NCI-H2107 treated with DMSO at 0.1 percent for 48 hours (cell line): ENCODE measurements around the gene XPNPEP3.
A peak's percentile ranks its signal among the peaks of the same experiment; 100 is the strongest.
"Not testable (repeated sequence)": the region's sequence is repeated elsewhere in the genome, so short reads cannot be mapped to it uniquely, and the experiment has no call there.

Experiments
- DNase-seq: peaks from one replicate; lab custom pipeline; 2025; ENCODE audit not compliant: unreplicated experiment; lab: John Stamatoyannopoulos, UW

Gene XPNPEP3

GRCh38 chr22:40856513-40857308 is at the start of gene XPNPEP3, which contains the start of gene ST13:
XPNPEP3 (plus strand) TSS chr22:40857148; CDS start chr22:40857182, 34 bp downstream.
ST13 (minus strand) TSS chr22:40856639; CDS start chr22:40856540, 99 bp downstream.
- DNase-seq: peak; percentile 74

DNA sequence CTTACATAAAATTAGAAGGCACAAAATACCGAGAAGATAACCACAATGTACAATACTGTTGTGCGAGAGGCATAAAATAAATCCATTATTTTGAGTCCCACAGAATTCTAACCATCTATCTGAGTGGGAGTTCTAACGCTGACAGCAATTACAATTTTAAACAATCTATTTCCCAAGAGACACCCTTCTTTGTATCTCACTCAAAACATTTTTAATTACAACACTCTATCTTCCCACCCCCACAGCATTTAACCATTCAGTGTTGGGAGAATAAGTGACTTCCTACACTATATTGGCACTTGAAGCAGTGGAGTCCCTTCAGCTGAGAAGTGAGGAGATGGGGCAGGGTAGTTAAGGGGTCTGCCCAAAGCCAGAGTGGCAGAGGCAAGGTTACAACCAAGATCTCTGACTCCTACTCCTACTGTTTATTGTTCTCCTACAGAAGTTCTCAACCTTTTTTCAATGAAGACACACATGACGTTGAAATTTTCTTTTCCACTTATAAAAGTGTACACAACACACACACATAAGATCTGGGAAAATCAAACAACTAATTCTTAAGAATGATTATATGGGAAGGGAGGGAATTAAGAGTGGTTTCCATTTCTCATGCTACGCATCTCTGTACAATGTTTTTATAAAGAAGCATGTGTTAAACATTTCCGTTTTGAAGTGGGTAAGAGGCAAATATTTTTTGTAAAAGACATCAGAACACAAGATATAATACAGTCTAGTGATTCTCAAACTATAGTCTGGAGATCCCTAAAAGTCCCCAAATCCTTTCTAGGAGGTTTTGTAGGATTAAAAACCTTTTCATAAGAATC is 48.7 kb upstream of the XPNPEP3 start:
- DNase-seq: no peak

GRCh38 chr22:40813912-40814315 is 43.0 kb upstream of the XPNPEP3 start:
- DNase-seq: no peak

- DNase-seq: no peak
These were observed 39.2 kb upstream of the XPNPEP3 start for GRCh38 chr22:40817737-40818136.

DNA sequence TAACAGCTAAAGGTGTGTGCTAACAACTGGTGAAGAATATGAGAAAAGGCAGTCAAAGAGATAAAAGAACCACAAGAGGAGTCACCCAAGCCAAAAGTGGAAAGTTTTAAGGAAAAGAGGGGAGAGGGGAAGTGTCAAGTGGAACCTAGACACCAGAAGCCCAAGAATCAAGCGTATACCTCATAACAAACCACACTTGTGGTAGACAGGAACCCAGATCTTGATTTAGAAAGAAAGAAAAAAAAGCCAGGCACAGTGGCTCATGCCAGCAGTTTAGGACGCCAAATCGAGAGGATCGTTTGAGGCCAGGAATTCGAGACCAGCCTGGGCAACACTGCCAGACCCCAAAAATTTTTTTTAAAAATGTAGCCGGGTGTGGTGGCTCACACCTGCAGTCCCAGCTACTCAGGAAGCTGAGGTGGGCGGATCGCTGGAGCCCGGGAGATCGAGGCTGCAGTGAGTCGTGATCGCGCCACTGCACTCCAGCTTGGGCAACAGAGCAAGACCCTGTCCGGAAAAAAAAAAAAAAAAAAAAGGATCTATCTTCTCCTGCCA is 38.7 kb upstream of the XPNPEP3 start:
- no peak for DNase-seq

GRCh38 chr22:40818747-40819598 is 38.0 kb upstream of the XPNPEP3 start, which contains the start of gene SLC25A17:
SLC25A17 (minus strand) TSS chr22:40819346; CDS start chr22:40819248, 98 bp downstream.
- peak; percentile 33 for DNase-seq

DNA sequence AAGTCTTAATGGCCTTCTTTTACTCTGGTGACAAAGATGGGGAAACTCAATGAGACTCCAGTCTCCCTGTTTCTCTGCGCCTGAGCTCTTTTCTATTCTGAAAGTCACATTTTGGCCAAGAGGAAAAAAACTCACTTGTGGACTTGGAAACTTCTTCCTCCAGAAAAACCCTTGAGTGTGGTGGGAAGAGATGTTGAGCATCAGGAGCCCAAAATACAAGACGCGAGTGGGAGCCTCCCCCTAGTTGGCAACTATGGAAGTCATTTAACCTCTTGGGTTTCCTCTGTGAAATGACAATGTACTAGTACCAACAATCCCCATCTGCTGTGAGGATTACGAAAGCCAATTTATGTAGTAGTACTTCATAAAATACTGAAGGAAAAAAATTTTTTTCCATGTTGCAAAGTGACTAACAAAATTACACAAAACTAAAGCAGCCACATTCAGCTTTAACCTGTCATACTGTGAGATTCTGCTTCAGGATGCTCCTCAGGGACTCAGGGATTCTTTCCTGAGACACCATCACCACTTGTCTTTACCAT is 37.3 kb upstream of the XPNPEP3 start:
- DNase-seq: no peak

DNA sequence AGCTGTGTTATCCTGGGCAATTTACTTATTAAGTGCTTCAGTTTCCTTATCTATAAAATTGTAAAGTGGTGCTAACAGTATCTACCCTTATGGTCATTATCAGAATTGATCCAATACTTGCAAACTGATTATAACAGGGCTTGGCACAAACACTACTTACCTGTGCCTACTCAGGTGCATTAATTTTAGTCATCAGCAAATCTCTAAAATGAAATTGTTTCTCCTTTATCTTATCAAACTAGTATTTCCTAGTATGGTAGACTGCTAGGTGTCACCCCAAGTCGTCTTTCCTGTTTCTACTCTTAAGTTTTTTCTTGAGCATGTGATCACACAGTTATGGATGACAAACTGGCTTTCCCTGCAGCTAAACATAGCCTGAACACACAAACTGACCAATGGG is 33.5 kb upstream of the XPNPEP3 start:
- no peak for DNase-seq

GRCh38 chr22:40826292-40826691 is 30.7 kb upstream of the XPNPEP3 start:
- DNase-seq: not testable (repeated sequence)

GRCh38 chr22:40826984-40827741 is 29.8 kb upstream of the XPNPEP3 start:
- DNase-seq: no peak

GRCh38 chr22:40829131-40829530 is 27.8 kb upstream of the XPNPEP3 start:
- no peak for DNase-seq

GRCh38 chr22:40834619-40835018 is 22.3 kb upstream of the XPNPEP3 start:
- DNase-seq: no peak

DNA sequence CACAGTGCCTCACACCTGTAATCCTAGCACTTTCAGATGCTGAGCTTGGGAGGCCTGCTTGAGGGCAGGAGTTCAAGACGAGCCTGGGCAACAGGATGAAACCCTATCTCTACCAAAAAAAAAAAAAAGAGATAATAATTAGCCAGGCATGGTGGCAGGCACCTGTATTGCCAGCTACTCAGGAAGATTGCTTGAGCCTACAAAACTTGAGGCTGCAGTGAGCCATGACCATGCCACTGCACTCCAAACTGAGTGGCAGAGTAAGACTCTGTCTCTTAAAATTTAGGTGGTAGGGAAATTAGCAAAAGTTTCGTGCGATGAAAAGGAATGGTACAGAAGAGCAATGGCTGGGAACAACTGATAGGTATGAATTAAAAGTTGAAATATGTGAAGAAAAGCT is 18.5 kb upstream of the XPNPEP3 start:
- DNase-seq: no peak

DNA sequence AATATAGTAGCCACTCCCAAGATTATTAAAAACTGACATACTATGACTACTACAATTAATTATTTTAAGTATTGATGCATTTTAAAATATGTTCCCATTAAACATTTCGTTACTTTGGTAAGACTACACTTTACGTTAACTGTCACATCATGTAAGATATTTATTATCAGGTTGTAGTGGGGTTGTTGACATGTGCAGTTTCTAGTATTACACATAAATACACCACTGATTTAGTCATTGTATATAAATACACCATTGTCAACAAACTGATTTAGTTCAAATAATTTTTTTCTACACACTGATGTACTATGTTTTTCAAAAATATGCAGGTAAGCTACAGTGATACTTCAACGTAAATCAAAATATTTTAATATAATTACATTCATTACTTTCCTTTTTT is 12.0 kb upstream of the XPNPEP3 start:
- no peak for DNase-seq

DNA sequence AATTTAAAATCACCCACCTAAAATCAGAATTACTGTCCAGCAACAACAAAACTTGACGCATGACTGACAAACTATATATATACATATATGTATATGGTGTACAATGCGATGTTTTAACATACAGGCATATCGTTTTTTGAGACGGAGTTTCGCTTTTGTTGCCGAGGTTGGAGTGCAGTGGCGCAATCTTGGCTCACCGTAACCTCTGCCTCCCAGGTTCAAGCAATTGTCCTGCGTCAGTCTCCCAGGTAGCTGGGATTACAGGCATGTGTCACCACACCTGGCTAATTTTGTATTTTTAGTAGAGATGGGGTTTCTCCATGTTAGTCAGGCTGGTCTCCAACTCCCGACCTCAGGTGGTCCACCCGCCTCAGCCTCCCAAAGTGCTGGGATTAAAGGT is 11.1 kb upstream of the XPNPEP3 start:
- not testable (repeated sequence) for DNase-seq

- no peak for DNase-seq
These were observed 3.6 kb upstream of the XPNPEP3 start for GRCh38 chr22:40853333-40853732.

- no peak for DNase-seq
These were observed 3.0 kb upstream of the XPNPEP3 start for GRCh38 chr22:40853961-40854360.

DNA sequence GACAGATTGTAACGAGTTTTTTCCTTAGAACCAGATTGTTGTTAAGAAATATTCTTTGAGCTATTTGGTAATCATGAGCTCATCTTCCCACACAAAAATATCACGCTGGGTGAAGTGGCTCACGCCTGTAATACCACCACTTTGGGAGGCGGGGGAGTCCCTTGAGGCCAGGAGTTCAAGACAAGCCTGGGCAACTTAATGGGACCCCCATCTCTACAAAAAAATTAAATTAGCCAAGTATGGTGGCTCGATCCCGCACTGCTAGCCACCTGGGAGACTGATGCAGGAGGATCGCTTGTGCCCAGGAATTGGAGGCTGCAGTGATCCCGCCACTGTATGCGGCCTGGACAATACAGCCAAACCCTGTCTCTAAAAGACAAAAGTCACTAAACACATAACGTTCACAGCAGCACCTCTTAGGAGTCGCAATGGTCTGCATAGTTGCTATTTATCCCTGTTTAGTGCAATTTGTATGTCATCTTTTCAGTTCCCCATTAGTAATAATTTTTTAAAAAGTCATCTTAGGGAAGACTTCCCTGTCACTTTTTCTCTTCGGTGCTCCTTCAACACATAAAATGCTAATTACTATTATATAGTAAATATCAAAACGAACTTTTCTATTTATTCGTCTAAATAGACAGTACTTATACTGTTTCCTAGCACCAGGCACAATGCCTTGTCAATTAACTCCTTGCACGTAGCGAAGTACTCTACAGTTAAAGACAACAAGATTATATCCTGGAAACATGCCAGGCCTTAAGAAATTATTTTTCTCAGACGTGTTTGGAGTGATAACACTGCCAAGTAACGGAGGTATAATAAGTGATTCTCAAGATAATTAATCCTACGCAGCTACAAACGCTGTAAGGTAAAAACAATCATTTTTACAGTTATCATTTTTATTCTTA is 1.6 kb upstream of the XPNPEP3 start:
- DNase-seq: no peak
